Activated CD4-positive, alpha-beta T cell treated with anti-CD3 and anti-CD28 coated beads for 36 hours (primary cell): Measurements from ENCODE around the gene ANKRD13C. TPM values are rescaled to one million over a fixed set of nuclear protein-coding genes. Genes with fewer than 3 reads are reported as not detected.

Source experiments
- ATAC-seq: fragments of 200-7000 bp; cut with Tn5 transposase; one replicate; pipeline ENCODE4 v1.10.0; 2021; ENCODE audit warnings: mild to moderate bottlenecking, moderate library complexity
- CTCF ChIA-PET: fragments of 350-600 bp; sonication (Branson Sonifier 250); formaldehyde crosslinking; loops from one replicate; lab custom pipeline; 2021; ENCODE audit warnings: antibody characterized with exemption; lab: Charles Lee
- POLR2A ChIA-PET: fragments of 350-600 bp; sonication (Branson Sonifier 250); formaldehyde crosslinking; loops from one replicate; lab custom pipeline; 2021; ENCODE audit warnings: antibody characterized with exemption, inconsistent platforms; lab: Charles Lee
- DNase-seq: peaks from one replicate; pipeline ENCODE4 v3.0.0-alpha.2; 2020
- H3K27ac Mint-ChIP-seq: one replicate; pipeline ENCODE4 v1.8.0; 2021; ENCODE audit warnings: mixed read lengths
- H3K27me3 Mint-ChIP-seq: one replicate; pipeline ENCODE4 v1.8.0; 2021; ENCODE audit warnings: mixed read lengths
- H3K36me3 Mint-ChIP-seq: one replicate; pipeline ENCODE4 v1.8.0; 2021; ENCODE audit warnings: low read depth, mixed read lengths
- H3K4me1 Mint-ChIP-seq: one replicate; pipeline ENCODE4 v1.8.0; 2021; ENCODE audit warnings: mixed read lengths
- H3K4me3 Mint-ChIP-seq: one replicate; pipeline ENCODE4 v1.8.0; 2021; ENCODE audit warnings: mild to moderate bottlenecking, moderate library complexity, mixed read lengths
- H3K9me3 Mint-ChIP-seq: one replicate; pipeline ENCODE4 v1.8.0; 2021; ENCODE audit warnings: low read depth, mixed read lengths
- intact Hi-C, 2 experiments: fragments of 100-400 bp; cut with DNase I in 1 of 2; cut with micrococcal nuclease in 1 of 2; formaldehyde crosslinking; loops; one replicate each; pipeline versions ENCODE4 v1.14.2 to v1.15.1; 2022 to 2024; cut with DNase I, micrococcal nuclease
- total RNA-seq, 2 experiments: library from RNA; stranded (reverse); gene quantifications; one replicate each; pipeline ENCODE4 v1.2.3, GENCODE V29; 2021

ANKRD13C gene
- total RNA-seq, 2 experiments from 2014 or later, result 13.9 TPM

- ChIA-PET CTCF (interaction anchor here (0.8 to 2.2 kb wide), 2 partner anchors 11 to 88 kb away, joined by 3 to 9 read pairs; no protein-coding TSS in a partner anchor), POLR2A (interaction anchor here (1.6 to 2.3 kb wide), 3 partner anchors 14 to 192 kb away, joined by 11 to 14 read pairs (median 12); partner anchors contain the start of genes CTH and LRRC40)
- Mint-ChIP-seq H3K36me3 (peaks cover 42% of the 10 kb centered on the region), H3K27ac (peak overlapping the region; percentile 70), H3K4me1 (peaks cover 32% of the 10 kb centered on the region), H3K4me3 (peak overlapping the region; percentile 8), H3K9me3 (no peaks in the 10 kb centered on the region), H3K27me3 (no peaks in the 10 kb centered on the region)
- ATAC-seq, result no peak
- no peak for DNase-seq
- intact Hi-C loops, result loop anchor here in 1 of 2 experiments (5.0 kb wide), 2 partner anchors 132 to 192 kb away; partner anchors contain the start of genes ANKRD13C and CTH
These were observed 134.5 kb downstream of the ANKRD13C start for GRCh38 chr1:70220015-70220414.

GRCh38 chr1:70211541-70211940 lies 143.0 kb downstream of the ANKRD13C start:
- intact Hi-C loops, result no loop called here
- ATAC-seq (no peak), DNase-seq (no peak)
- Mint-ChIP-seq H3K27me3 (no peaks in the 10 kb centered on the region), H3K27ac (no peak overlapping the region), H3K9me3 (no peaks in the 10 kb centered on the region), H3K4me3 (no peak overlapping the region), H3K36me3 (peaks cover 29% of the 10 kb centered on the region), H3K4me1 (peaks cover 46% of the 10 kb centered on the region)
- CTCF ChIA-PET, result interaction anchor here (1.0 to 1.6 kb wide), 2 partner anchors 10 to 169 kb away, joined by 3 to 6 read pairs; partner anchors contain the start of gene SRSF11
- POLR2A ChIA-PET, result no interaction called here

DNA sequence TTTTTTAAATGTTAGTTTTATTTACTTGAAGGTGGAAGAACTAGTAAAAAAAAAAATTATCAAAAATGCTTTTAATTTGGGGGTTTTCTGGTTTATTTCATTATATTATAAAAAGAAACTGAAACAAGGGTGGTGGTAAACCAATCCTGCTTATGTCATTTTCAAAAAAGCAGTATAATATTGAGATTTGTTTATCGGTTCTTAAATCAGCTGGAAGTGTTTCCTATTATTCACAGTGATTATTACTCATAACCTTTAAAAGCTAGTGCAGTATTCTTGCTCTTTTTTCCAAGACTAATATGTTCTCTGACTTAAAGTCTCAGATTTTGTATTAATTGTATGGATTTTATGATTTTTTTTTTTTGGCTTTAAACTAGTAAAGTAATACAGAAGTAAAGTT lies 143.7 kb downstream of the ANKRD13C start:
- Mint-ChIP-seq H3K36me3 (peaks cover 27% of the 10 kb centered on the region), H3K4me1 (peaks cover 48% of the 10 kb centered on the region), H3K4me3 (no peak overlapping the region), H3K27me3 (no peaks in the 10 kb centered on the region), H3K27ac (no peak overlapping the region), H3K9me3 (no peaks in the 10 kb centered on the region)
- ATAC-seq (peak; percentile 34), DNase-seq (no peak)
- POLR2A ChIA-PET, result interaction anchor here (0.7 kb wide), 1 partner anchor 60 kb away, joined by 12 read pairs; no protein-coding TSS in a partner anchor
- CTCF ChIA-PET, result interaction anchor here (0.7 to 1.6 kb wide), 3 partner anchors 11 to 170 kb away, joined by 3 to 6 read pairs (median 3); partner anchors contain the start of gene SRSF11
- intact Hi-C loops, result no loop called here

Other genes with a start within 250 kb of the ANKRD13C start
- gene LRRC40, start 149.1 kb downstream of the ANKRD13C start, total RNA-seq, result 10 to 100 TPM; 23.2 to 26.4 TPM
- gene SRSF11, start 133.3 kb downstream of the ANKRD13C start, total RNA-seq, result 100 to 1,000 TPM; 182 to 266 TPM
- gene CTH, start 56.5 kb upstream of the ANKRD13C start, total RNA-seq, result 10 to 100 TPM; 25.3 to 29.8 TPM